PC-9 (cell line): Measurements from ENCODE around the gene LUC7L. TPM values are rescaled to one million over a fixed set of nuclear protein-coding genes. Genes with fewer than 3 reads are reported as not detected.
"Not testable (repeated sequence)": the region's sequence is repeated elsewhere in the genome, so short reads cannot be mapped to it uniquely, and the experiment has no call there.

Experiments used
- BruUV-seq: library from RNA; stranded (reverse); fragments of 400-500 nt; replicated peaks from 2 replicates; lab custom pipeline; 2021; lab: Mats Ljungman, UMichigan
- CTCF ChIA-PET: fragments of 300-600 bp; sonication (Branson Sonifier 250); formaldehyde crosslinking; loops from one replicate; lab custom pipeline; 2022; ENCODE audit warnings: antibody characterized with exemption; lab: Charles Lee
- POLR2A ChIA-PET: fragments of 300-600 bp; sonication (Branson Sonifier 250); formaldehyde crosslinking; loops from one replicate; lab custom pipeline; 2022; ENCODE audit warnings: antibody characterized with exemption; ENCODE audit not compliant: unreplicated experiment; lab: Charles Lee
- DNase-seq, 2 experiments: peaks; one replicate each; pipeline versions ENCODE4 v3.0.0 to v3.0.0-alpha.2; 2015 to 2022; ENCODE audit warnings: mixed read lengths in 1 of 2
- H2AFZ ChIP-seq: fragments of 200-600 bp; sonication (generic); 2 replicates; pipeline ENCODE4 v1.8.1; 2017; ENCODE audit warnings: antibody characterized with exemption
- H3F3A ChIP-seq: fragments of 200-600 bp; sonication (generic); 2 replicates; pipeline ENCODE4 v1.8.1; 2017; ENCODE audit warnings: antibody characterized with exemption, mild to moderate bottlenecking, low read depth; ENCODE audit not compliant: insufficient read depth
- H3K27ac ChIP-seq: fragments of 200-600 bp; sonication (generic); 2 replicates; pipeline ENCODE4 v1.6.1; 2016; ENCODE audit warnings: mixed run types
- H3K27me3 ChIP-seq: fragments of 200-600 bp; sonication (generic); 2 replicates; pipeline ENCODE4 v1.6.1; 2016; ENCODE audit warnings: low read depth, mixed run types; ENCODE audit not compliant: insufficient read depth
- H3K36me3 ChIP-seq: fragments of 200-600 bp; sonication (generic); 2 replicates; pipeline ENCODE4 v1.6.1; 2016; ENCODE audit warnings: low read depth, mixed run types
- H3K4me1 ChIP-seq: fragments of 200-600 bp; sonication (generic); replicated peaks from 2 replicates; pipeline ENCODE4 v1.6.1; 2016; ENCODE audit warnings: mixed run types; ENCODE audit not compliant: insufficient read depth
- H3K4me2 ChIP-seq: fragments of 200-600 bp; sonication (generic); 2 replicates; pipeline ENCODE4 v1.6.1; 2017; ENCODE audit warnings: mixed run types
- H3K4me3 ChIP-seq: fragments of 200-600 bp; sonication (generic); 2 replicates; pipeline ENCODE4 v1.6.1; 2016; ENCODE audit warnings: mixed run types
- H3K79me2 ChIP-seq: fragments of 200-600 bp; sonication (generic); 2 replicates; pipeline ENCODE4 v1.6.1; 2017; ENCODE audit warnings: low read depth, mixed run types
- H3K9me2 ChIP-seq: fragments of 200-600 bp; sonication (generic); 2 replicates; pipeline ENCODE4 v1.8.1; 2017; ENCODE audit warnings: mild to moderate bottlenecking; ENCODE audit not compliant: insufficient read depth
- H3K9me3 ChIP-seq: fragments of 200-600 bp; sonication (generic); 2 replicates; pipeline ENCODE4 v1.8.1; 2016; ENCODE audit warnings: low read depth; ENCODE audit not compliant: insufficient read depth
- H4K20me1 ChIP-seq: fragments of 200-600 bp; sonication (generic); 2 replicates; pipeline ENCODE4 v1.8.1; 2017; ENCODE audit not compliant: insufficient read depth
- EZH2 ChIP-seq: fragments of 200-600 bp; sonication (generic); IDR thresholded peaks from 2 replicates; pipeline ENCODE4 v1.8.0; 2017; ENCODE audit warnings: antibody characterized with exemption, low read depth
- intact Hi-C: fragments of 100-400 bp; cut with micrococcal nuclease; formaldehyde crosslinking; loops from one replicate; pipeline ENCODE4 v1.10.0; 2022; ENCODE audit not compliant: unreplicated experiment
- total RNA-seq: library from RNA; stranded (reverse); gene quantifications from 2 replicates; pipeline ENCODE4 v1.2.3, GENCODE V29; 2021
- TF ChIP-seq, protein P1 (sequence below): fragments of 200-600 bp; sonication (generic); conservative IDR thresholded peaks from 2 replicates; pipeline ENCODE4 v1.6.1; 2017; ENCODE audit warnings: mixed run types, antibody characterized with exemption, mild to moderate bottlenecking, moderate library complexity

Gene LUC7L
- total RNA-seq, 1 experiment from 2014 or later = 64.3 TPM

DNA sequence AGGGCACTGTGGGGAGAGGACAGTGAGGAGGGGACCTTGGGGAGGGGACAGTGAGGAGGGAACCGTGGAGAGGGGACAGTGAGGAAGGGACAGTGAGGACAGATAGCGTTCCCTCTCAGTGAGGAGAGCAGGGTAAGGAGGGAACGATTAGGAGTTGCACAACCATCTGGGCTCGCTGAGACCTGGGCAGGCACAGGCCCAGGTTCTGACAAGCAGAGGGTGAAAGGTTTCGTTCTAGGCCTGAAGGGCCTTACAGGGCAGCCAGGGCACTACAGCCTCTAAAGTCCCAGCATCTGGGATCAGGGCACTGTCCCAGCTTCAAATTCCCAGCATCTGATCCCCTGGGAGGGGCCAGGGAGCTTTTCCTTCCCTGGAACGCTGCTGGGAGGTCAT lies 76.1 kb downstream of the LUC7L start:
- H3K4me2 ChIP-seq, H3K4me3 ChIP-seq, H2AFZ ChIP-seq, CTCF ChIA-PET, H3K79me2 ChIP-seq, H4K20me1 ChIP-seq, H3K27me3 ChIP-seq, intact Hi-C loops, H3K36me3 ChIP-seq, H3K9me2 ChIP-seq, POLR2A ChIA-PET, H3K4me1 ChIP-seq, DNase-seq, BruUV-seq, H3K27ac ChIP-seq, H3K9me3 ChIP-seq: not testable (repeated sequence)
- H3F3A ChIP-seq = peaks cover 30% of the 10 kb centered on the region

DNA sequence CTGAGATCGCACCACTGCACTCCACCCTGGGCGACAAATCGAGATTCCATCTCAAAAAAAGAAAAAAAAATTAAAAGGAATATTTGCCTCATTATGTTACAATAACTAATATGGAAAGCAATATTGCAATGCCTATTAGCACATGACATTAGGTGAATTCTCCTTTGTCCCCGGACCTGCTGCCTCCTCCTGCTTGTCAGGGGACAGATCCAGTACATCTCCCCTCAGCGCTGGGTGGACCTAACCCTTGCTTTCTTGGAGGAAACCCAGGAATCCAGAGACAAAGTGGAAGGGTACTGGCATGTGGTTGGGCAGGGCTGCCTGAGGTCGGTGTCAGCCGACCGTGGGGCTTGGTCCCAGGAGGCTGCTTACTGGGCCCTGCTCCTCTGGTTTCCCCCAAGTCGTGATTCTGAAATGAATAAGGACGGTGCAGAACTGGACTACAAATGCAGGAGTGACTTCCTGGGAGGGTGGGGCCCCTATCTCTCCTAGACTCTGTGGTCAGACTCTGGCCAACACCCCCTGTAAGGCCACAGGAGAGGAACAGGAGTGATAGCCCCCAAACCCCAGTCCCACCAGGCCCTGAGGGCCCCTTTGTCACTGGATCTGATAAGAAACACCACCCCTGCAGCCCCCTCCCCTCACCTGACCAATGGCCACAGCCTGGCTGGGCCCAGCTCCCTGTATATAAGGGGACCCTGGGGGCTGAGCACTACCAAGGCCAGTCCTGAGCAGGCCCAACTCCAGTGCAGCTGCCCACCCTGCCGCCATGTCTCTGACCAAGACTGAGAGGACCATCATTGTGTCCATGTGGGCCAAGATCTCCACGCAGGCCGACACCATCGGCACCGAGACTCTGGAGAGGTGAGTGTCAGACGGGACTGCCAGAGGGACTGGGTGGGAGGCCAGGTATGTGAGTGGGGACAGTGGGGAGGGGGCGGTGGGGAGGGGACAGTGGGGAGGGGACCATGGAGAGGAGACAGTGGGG lies 76.8 kb downstream of the LUC7L start, which contains the start of gene HBZ:
TSS of gene HBZ (plus strand) at position 504 of the 988 bp plus-strand sequence. CDS start at position 770, 266 bp downstream.
- H3K4me3 ChIP-seq = no peak within 1 kb of the TSS
- H3K9me2 ChIP-seq = no peaks in the 10 kb centered on the region
- POLR2A ChIA-PET = no interaction called here
- no peaks in the 10 kb centered on the region for H3K9me3 ChIP-seq
- intact Hi-C loops = no loop called here
- H3K27ac ChIP-seq = no peak within 1 kb of the TSS
- no peaks in the 10 kb centered on the region for H3K36me3 ChIP-seq
- peaks cover 5% of the 10 kb centered on the region; the same call in 1 of the 2 replicates for H3K4me1 ChIP-seq
- H2AFZ ChIP-seq = no peak within 1 kb of the TSS
- CTCF ChIA-PET = no interaction called here
- DNase-seq = no peak
- no peaks in the 10 kb centered on the region for H3K79me2 ChIP-seq
- H4K20me1 ChIP-seq = no peaks in the 10 kb centered on the region
- no peaks in the 10 kb centered on the region for H3K27me3 ChIP-seq
- no TSS peak for BruUV-seq
- peaks cover 30% of the 10 kb centered on the region for H3F3A ChIP-seq
- H3K4me2 ChIP-seq = no peak within 1 kb of the TSS
- TF ChIP-seq, protein P1, sequence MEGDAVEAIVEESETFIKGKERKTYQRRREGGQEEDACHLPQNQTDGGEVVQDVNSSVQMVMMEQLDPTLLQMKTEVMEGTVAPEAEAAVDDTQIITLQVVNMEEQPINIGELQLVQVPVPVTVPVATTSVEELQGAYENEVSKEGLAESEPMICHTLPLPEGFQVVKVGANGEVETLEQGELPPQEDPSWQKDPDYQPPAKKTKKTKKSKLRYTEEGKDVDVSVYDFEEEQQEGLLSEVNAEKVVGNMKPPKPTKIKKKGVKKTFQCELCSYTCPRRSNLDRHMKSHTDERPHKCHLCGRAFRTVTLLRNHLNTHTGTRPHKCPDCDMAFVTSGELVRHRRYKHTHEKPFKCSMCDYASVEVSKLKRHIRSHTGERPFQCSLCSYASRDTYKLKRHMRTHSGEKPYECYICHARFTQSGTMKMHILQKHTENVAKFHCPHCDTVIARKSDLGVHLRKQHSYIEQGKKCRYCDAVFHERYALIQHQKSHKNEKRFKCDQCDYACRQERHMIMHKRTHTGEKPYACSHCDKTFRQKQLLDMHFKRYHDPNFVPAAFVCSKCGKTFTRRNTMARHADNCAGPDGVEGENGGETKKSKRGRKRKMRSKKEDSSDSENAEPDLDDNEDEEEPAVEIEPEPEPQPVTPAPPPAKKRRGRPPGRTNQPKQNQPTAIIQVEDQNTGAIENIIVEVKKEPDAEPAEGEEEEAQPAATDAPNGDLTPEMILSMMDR = no peak
- TF ChIP-seq EZH2 = no peak

DNA sequence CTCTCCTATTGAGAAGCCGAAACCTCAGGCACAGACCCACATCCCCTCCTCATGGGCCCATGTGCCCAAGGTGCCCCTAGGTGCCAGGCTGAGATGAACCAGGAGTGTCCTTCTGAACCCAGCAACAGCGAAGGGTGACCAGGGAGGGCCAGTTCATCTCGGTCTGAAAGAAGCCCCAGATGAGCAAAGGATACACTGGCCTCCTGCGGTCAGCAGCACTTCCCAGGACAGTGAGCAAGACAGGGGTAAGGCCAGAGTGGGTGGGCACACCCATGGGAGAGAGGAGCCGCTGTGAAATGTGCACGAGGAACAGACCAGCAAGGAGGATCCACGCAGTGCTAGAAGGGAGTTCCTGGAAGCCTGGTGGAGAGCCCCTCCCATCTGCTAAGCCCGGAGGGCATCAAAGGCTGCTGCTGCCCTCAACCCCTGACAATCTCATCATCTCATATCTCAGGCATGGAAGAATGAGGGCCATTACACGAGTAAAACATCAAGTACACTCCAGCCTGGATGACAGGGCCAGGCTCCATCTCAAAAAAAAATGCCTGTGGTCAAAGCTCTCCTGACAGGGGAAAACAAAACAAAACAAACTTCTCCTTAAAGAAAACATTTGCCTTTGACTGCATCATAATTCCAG lies 80.1 kb downstream of the LUC7L start:
- Histone ChIP-seq H3K4me3 (no peak overlapping the region), H3K36me3 (no peaks in the 10 kb centered on the region), H3K4me1 (no peaks in the 10 kb centered on the region), H3K27me3 (no peaks in the 10 kb centered on the region), H3K79me2 (no peaks in the 10 kb centered on the region), H2AFZ (no peak overlapping the region), H3F3A (peaks cover 15% of the 10 kb centered on the region; the same call in 1 of the 2 replicates), H3K4me2 (0 out of 2 replicates have a peak overlapping the region, but pooled peaks have one; percentile 10), H3K9me2 (no peaks in the 10 kb centered on the region), H3K27ac (no peak overlapping the region), H3K9me3 (no peaks in the 10 kb centered on the region), H4K20me1 (no peaks in the 10 kb centered on the region)
- CTCF ChIA-PET = interaction anchor here (0.6 kb wide), 1 partner anchor 11 kb away, joined by 3 read pairs; the partner anchor contains the start of gene NPRL3
- intact Hi-C loops = no loop called here
- peak in 1 of 2 experiments; percentile 60 for DNase-seq
- POLR2A ChIA-PET = no interaction called here
- TF ChIP-seq, protein P1 = no peak
- no peak for TF ChIP-seq EZH2
- BruUV-seq = no TSS peak
